Kidney (tissue), 14 donors: ENCODE results near the gene ZNF398. TPM values are rescaled to one million over a fixed set of nuclear protein-coding genes. Genes with fewer than 3 reads are reported as not detected.
"Not testable (repeated sequence)": the region's sequence is repeated elsewhere in the genome, so short reads cannot be mapped to it uniquely, and the experiment has no call there.

Experiments used
- DNase-seq, 5 donors: peaks; one replicate each; pipeline ENCODE4 v3.0.0-alpha.2; 2013 to 2020
- FAIRE-seq: peaks from 2 replicates; lab custom pipeline; 2012; peaks lifted over from hg19 to GRCh38; lab: Jason Lieb, UNC
- H3K27ac ChIP-seq, 2 donors: one replicate each; pipeline ENCODE4 v1.7.0; 2013; ENCODE audit warnings: low read depth in 2 of 2, low read length in 2 of 2, inconsistent platforms in 1 of 2
- H3K27me3 ChIP-seq: one replicate; pipeline ENCODE4 v1.7.1; 2013; ENCODE audit warnings: low read length, inconsistent platforms; ENCODE audit not compliant: control insufficient read depth, insufficient read depth
- H3K36me3 ChIP-seq, 3 donors: one replicate each; pipeline versions ENCODE4 v1.7.0 to v1.7.1; 2013; ENCODE audit warnings: low read length in 3 of 3, control low read depth in 1 of 3, inconsistent platforms in 1 of 3; ENCODE audit not compliant: insufficient read depth in 3 of 3, control insufficient read depth in 2 of 3
- H3K4me1 ChIP-seq, 3 donors: one replicate each; pipeline versions ENCODE4 v1.7.0 to v1.7.1; 2013; ENCODE audit warnings: low read length in 3 of 3, inconsistent platforms in 1 of 3, low read depth in 1 of 3; ENCODE audit not compliant: control insufficient read depth in 2 of 3, insufficient read depth in 2 of 3
- H3K4me3 ChIP-seq, 3 donors: one replicate each; pipeline versions ENCODE4 v1.7.0 to v1.8.1; 2013; ENCODE audit warnings: low read length in 3 of 3, control low read depth in 1 of 3, inconsistent platforms in 1 of 3
- H3K9ac ChIP-seq, 3 donors: one replicate each; pipeline versions ENCODE4 v1.7.0 to v1.7.1; 2013; ENCODE audit warnings: low read length in 3 of 3, control low read depth in 1 of 3, inconsistent platforms in 1 of 3
- H3K9me3 ChIP-seq, 3 donors: one replicate each; pipeline versions ENCODE4 v1.7.0 to v1.7.1; 2013; ENCODE audit warnings: low read length in 3 of 3, control low read depth in 1 of 3, inconsistent platforms in 1 of 3; ENCODE audit not compliant: control insufficient read depth in 2 of 3, insufficient read depth in 1 of 3
- CTCF ChIP-seq: IDR thresholded peaks from 3 replicates; pipeline ENCODE4 v1.5.1; 2012; ENCODE audit warnings: mild to moderate bottlenecking, moderate library complexity, borderline replicate concordance; ENCODE audit not compliant: insufficient read depth; ENCODE audit errors: extremely low read depth
- intact Hi-C: fragments of 100-400 bp; cut with DNase I; formaldehyde crosslinking; loops from one replicate; pipeline ENCODE4 v1.11.1; 2022
- polyA plus RNA-seq: library from polyadenylated mRNA; stranded (reverse); fragments of 350-450 nt; fragmentation: Illumina TruSeq; extraction: RNeasy Lipid Tissue Mini Kit (QIAGEN cat#74804); gene quantifications from one replicate; pipeline ENCODE4 v1.2.3, GENCODE V29; 2014; ENCODE audit warnings: low read depth, low replicate concordance; ENCODE audit not compliant: insufficient read depth
- total RNA-seq: library from RNA; stranded (reverse); fragmentation: NEBNext Ultra II Directional; extraction: Animal tissue kit (Norgen Biotek cat#: 25700); gene quantifications from one replicate; pipeline ENCODE4 v1.2.1, GENCODE V29; 2021
- donor health status: control.
- donor health status: control.
- donor health status: control.
- donor health status: control.
- donor health status: control.
- donor health status: DM: yes; HTN: yes; CAD: no.
- donor health status: Normal renal cell carcinoma (clear cell type).

Gene ZNF398
- total and polyA plus RNA-seq, 2 donors from 2014 or later: 3.2 to 12.6 TPM

GRCh38 chr7:149136118-149136517 lies 11.1 kb upstream of the ZNF398 start:
- Histone ChIP-seq H3K4me3 (no peak overlapping the region), H3K4me1 (no peaks in the 10 kb centered on the region), H3K9ac (no peak overlapping the region), H3K9me3 (no peaks in the 10 kb centered on the region), H3K27ac (no peak overlapping the region), H3K36me3 (no peaks in the 10 kb centered on the region), H3K27me3 (no peaks in the 10 kb centered on the region)
- no peak for TF ChIP-seq CTCF
- intact Hi-C loops: no loop called here
- DNase-seq (no peak), FAIRE-seq (no peak)

- H3K9me3 ChIP-seq: no peaks in the 10 kb centered on the region
- DNase-seq: no peak
- FAIRE-seq: no peak
- no peak overlapping the region for H3K9ac ChIP-seq
- TF ChIP-seq CTCF: no peak
- H3K4me3 ChIP-seq: no peak overlapping the region
- no peaks in the 10 kb centered on the region for H3K4me1 ChIP-seq
- no peak overlapping the region for H3K27ac ChIP-seq
- no peaks in the 10 kb centered on the region for H3K27me3 ChIP-seq
- intact Hi-C loops: no loop called here
- no peaks in the 10 kb centered on the region for H3K36me3 ChIP-seq
Measured at GRCh38 chr7:149140831-149141230, 6.4 kb upstream of the ZNF398 start.

- H3K4me1 ChIP-seq: no peaks in the 10 kb centered on the region
- FAIRE-seq (no peak), DNase-seq (no peak)
- intact Hi-C loops: no loop called here
- no peak for TF ChIP-seq CTCF
- no peaks in the 10 kb centered on the region for H3K36me3 ChIP-seq
- no peak overlapping the region for H3K4me3 ChIP-seq
- no peaks in the 10 kb centered on the region for H3K9me3 ChIP-seq
- H3K27me3 ChIP-seq: no peaks in the 10 kb centered on the region
- H3K9ac ChIP-seq: no peak overlapping the region
- H3K27ac ChIP-seq: no peak overlapping the region
Measured at GRCh38 chr7:149141893-149142292, 5.4 kb upstream of the ZNF398 start.

- H3K4me1 ChIP-seq: not testable (repeated sequence)
Measured at GRCh38 chr7:149144436-149144922, 2.8 kb upstream of the ZNF398 start.

More at GRCh38 chr7:149144436-149144922, 2.8 kb upstream of the ZNF398 start:
- FAIRE-seq, H3K4me3 ChIP-seq, H3K27me3 ChIP-seq, H3K9me3 ChIP-seq, intact Hi-C loops, H3K9ac ChIP-seq, DNase-seq, H3K36me3 ChIP-seq, H3K27ac ChIP-seq: not testable (repeated sequence)
